H1 (cell line): Measurements from ENCODE around the gene ABCA13. TPM values are rescaled to one million over a fixed set of nuclear protein-coding genes. Genes with fewer than 3 reads are reported as not detected.

Source experiments
- CTCF ChIA-PET: fragments of 300-600 bp; sonication (Branson Sonifier 250); formaldehyde crosslinking; loops from one replicate; lab custom pipeline; 2021; ENCODE audit not compliant: partially characterized antibody; lab: Charles Lee
- POLR2A ChIA-PET: fragments of 300-600 bp; sonication (Branson Sonifier 250); formaldehyde crosslinking; loops from one replicate; lab custom pipeline; 2021; ENCODE audit warnings: inconsistent platforms; ENCODE audit not compliant: partially characterized antibody; lab: Charles Lee
- DNase-seq, 2 experiments: peaks; one replicate each; pipeline versions ENCODE4 v3.0.0 to v3.0.0-alpha.2; 2010 to 2022; ENCODE audit warnings: low spot score in 2 of 2, low read depth in 1 of 2, mixed read lengths in 1 of 2
- FAIRE-seq: peaks from 2 replicates; lab custom pipeline; 2011; peaks lifted over from hg19 to GRCh38; lab: Jason Lieb, UNC
- H2AFZ ChIP-seq: 2 replicates; pipeline ENCODE4 v1.8.1; 2012; ENCODE audit warnings: low read length, inconsistent platforms
- H2AK5ac ChIP-seq: 2 replicates; pipeline ENCODE4 v1.6.1; 2013; ENCODE audit warnings: low read depth, low read length
- H2BK120ac ChIP-seq: replicated peaks from 2 replicates; pipeline ENCODE3; 2013; ENCODE audit warnings: low read depth, low read length, inconsistent platforms
- H2BK12ac ChIP-seq: 2 replicates; pipeline ENCODE4 v1.6.1; 2013; ENCODE audit warnings: low read depth, low read length
- H2BK15ac ChIP-seq: 2 replicates; pipeline ENCODE4 v1.6.1; 2013; ENCODE audit warnings: low read length
- H2BK20ac ChIP-seq: 2 replicates; pipeline ENCODE4 v1.6.1; 2013; ENCODE audit warnings: low read length
- H2BK5ac ChIP-seq: 2 replicates; pipeline ENCODE4 v1.6.1; 2013; ENCODE audit warnings: low read depth, low read length
- H3K14ac ChIP-seq: 2 replicates; pipeline ENCODE4 v1.6.1; 2013; ENCODE audit warnings: inconsistent platforms; ENCODE audit not compliant: insufficient read length
- H3K18ac ChIP-seq: 2 replicates; pipeline ENCODE4 v1.6.1; 2013; ENCODE audit warnings: low read length; ENCODE audit errors: extremely low read depth
- H3K23ac ChIP-seq: 2 replicates; pipeline ENCODE4 v1.6.1; 2013; ENCODE audit warnings: inconsistent platforms; ENCODE audit not compliant: insufficient read length
- H3K23me2 ChIP-seq: 2 replicates; pipeline ENCODE4 v1.6.1; 2013; ENCODE audit warnings: low read depth, low read length
- H3K27ac ChIP-seq: 2 replicates; pipeline ENCODE4 v1.6.1; 2011; ENCODE audit warnings: low read depth, low read length, inconsistent platforms
- H3K27me3 ChIP-seq, 4 experiments: replicated peaks in 1 of 4; 1 replicate in 1 of 4; 2 replicates in 3 of 4; pipeline versions ENCODE4 v1.6.1 to v1.8.1; 2011 to 2013; ENCODE audit warnings: low read length in 3 of 4, mild to moderate bottlenecking in 3 of 4, inconsistent platforms in 2 of 4, mixed read lengths in 2 of 4, moderate library complexity in 1 of 4; ENCODE audit not compliant: control insufficient read depth in 3 of 4, insufficient read depth in 3 of 4; ENCODE audit errors: extremely low read depth in 1 of 4
- H3K36me3 ChIP-seq, 4 experiments: 2 replicates each; pipeline versions ENCODE4 v1.6.1 to v1.8.1; 2011 to 2013; ENCODE audit warnings: mild to moderate bottlenecking in 4 of 4, low read length in 3 of 4, moderate library complexity in 2 of 4, control low read depth in 1 of 4, inconsistent platforms in 1 of 4; ENCODE audit not compliant: insufficient read depth in 4 of 4, control insufficient read depth in 2 of 4
- H3K4ac ChIP-seq: replicated peaks from 2 replicates; pipeline ENCODE3; 2013; ENCODE audit warnings: low read length, low read depth, mixed read lengths, inconsistent platforms; ENCODE audit not compliant: insufficient read length
- H3K4me1 ChIP-seq, 4 experiments: replicated peaks in 1 of 4; 1 replicate in 1 of 4; 2 replicates in 3 of 4; pipeline versions ENCODE4 v1.6.1 to v1.8.1; 2011 to 2013; ENCODE audit warnings: low read length in 3 of 4, inconsistent platforms in 2 of 4, mixed read lengths in 1 of 4; ENCODE audit not compliant: insufficient read depth in 4 of 4, control insufficient read depth in 3 of 4
- H3K4me2 ChIP-seq, 2 experiments: 2 replicates each; pipeline versions ENCODE4 v1.6.1 to v1.8.1; 2011 to 2013; ENCODE audit warnings: low read depth in 2 of 2, low read length in 2 of 2, control low read depth in 1 of 2, inconsistent platforms in 1 of 2, mild to moderate bottlenecking in 1 of 2; ENCODE audit not compliant: insufficient read depth in 1 of 2
- H3K4me3 ChIP-seq, 4 experiments: fragments of 200-600, 300-600 bp in 1 of 4; sonication (generic), shearing (Covaris generic), sonication (Bioruptor Twin) in 1 of 4; 2 replicates each; pipeline versions ENCODE4 v1.5.1 to v1.8.1; 2011 to 2016; ENCODE audit warnings: low read length in 4 of 4, low read depth in 3 of 4, control low read depth in 2 of 4, inconsistent platforms in 2 of 4, mild to moderate bottlenecking in 2 of 4, mixed read lengths in 1 of 4, moderate library complexity in 1 of 4; ENCODE audit not compliant: insufficient read depth in 2 of 4; ENCODE audit errors: extremely low read depth in 1 of 4
- H3K56ac ChIP-seq: replicated peaks from 2 replicates; pipeline ENCODE3; 2013; ENCODE audit warnings: low read depth, mild to moderate bottlenecking, mixed read lengths, low read length, inconsistent platforms; ENCODE audit not compliant: insufficient read length
- H3K79me1 ChIP-seq: 2 replicates; pipeline ENCODE4 v1.6.1; 2013; ENCODE audit warnings: low read depth, low read length, control low read depth
- H3K79me2 ChIP-seq, 2 experiments: 2 replicates each; pipeline versions ENCODE4 v1.6.1 to v1.8.1; 2012 to 2013; ENCODE audit warnings: low read length in 2 of 2, mild to moderate bottlenecking in 2 of 2, inconsistent platforms in 1 of 2; ENCODE audit not compliant: insufficient read depth in 2 of 2, control insufficient read depth in 1 of 2
- H3K9ac ChIP-seq, 4 experiments: replicated peaks in 1 of 4; 1 replicate in 1 of 4; 2 replicates in 3 of 4; pipeline versions ENCODE4 v1.6.1 to v1.8.1; 2011 to 2013; ENCODE audit warnings: low read depth in 3 of 4, low read length in 3 of 4, control low read depth in 2 of 4, mild to moderate bottlenecking in 2 of 4, moderate library complexity in 2 of 4, inconsistent platforms in 1 of 4; ENCODE audit errors: extremely low read depth in 1 of 4
- H3K9me3 ChIP-seq, 2 experiments: 2 replicates each; pipeline versions ENCODE4 v1.6.1 to v1.8.1; 2012 to 2013; ENCODE audit warnings: mild to moderate bottlenecking in 2 of 2, moderate library complexity in 2 of 2, control low read depth in 1 of 2, inconsistent platforms in 1 of 2, low read depth in 1 of 2, low read length in 1 of 2, mixed read lengths in 1 of 2; ENCODE audit not compliant: insufficient read depth in 2 of 2
- H4K20me1 ChIP-seq, 2 experiments: replicated peaks in 1 of 2; 2 replicates each; pipeline versions ENCODE3 to v1.8.1; 2011 to 2013; ENCODE audit warnings: inconsistent platforms in 2 of 2, low read length in 2 of 2, mild to moderate bottlenecking in 1 of 2; ENCODE audit not compliant: insufficient read depth in 2 of 2, control insufficient read depth in 1 of 2
- H4K5ac ChIP-seq: 2 replicates; pipeline ENCODE4 v1.6.1; 2013; ENCODE audit warnings: low read length, low read depth, mixed read lengths, inconsistent platforms; ENCODE audit not compliant: insufficient read length
- H4K8ac ChIP-seq: 2 replicates; pipeline ENCODE4 v1.8.0; 2013; ENCODE audit warnings: mild to moderate bottlenecking, moderate library complexity, low read length, inconsistent platforms; ENCODE audit not compliant: insufficient read depth; ENCODE audit errors: extremely low read depth
- H4K91ac ChIP-seq: replicated peaks from 2 replicates; pipeline ENCODE3; 2013; ENCODE audit warnings: low read length, mixed read lengths, inconsistent platforms; ENCODE audit not compliant: insufficient read length
- CHD2 ChIP-seq: IDR thresholded peaks from 2 replicates; pipeline ENCODE4 v1.6.1; 2012; ENCODE audit warnings: low read length, improper control_type of control experiment
- E2F6 ChIP-seq: IDR thresholded peaks from 2 replicates; pipeline ENCODE4 v1.6.1; 2012; ENCODE audit warnings: inconsistent platforms
- HDAC6 ChIP-seq: IDR thresholded peaks from one replicate; pipeline ENCODE4 v1.7.1; 2012; ENCODE audit warnings: low read depth, mild to moderate bottlenecking, inconsistent platforms, low read length, moderate library complexity
- JUND ChIP-seq: IDR thresholded peaks from 2 replicates; pipeline ENCODE4 v1.6.1; 2011; ENCODE audit warnings: mild to moderate bottlenecking, improper control_type of control experiment, low read length
- KDM1A ChIP-seq: fragments of 200-600, 300-600 bp; sonication (generic); IDR thresholded peaks from 2 replicates; pipeline ENCODE4 v1.7.1; 2016; ENCODE audit warnings: mild to moderate bottlenecking, low read length, borderline replicate concordance
- MAX ChIP-seq: IDR thresholded peaks from 2 replicates; pipeline ENCODE4 v1.6.1; 2012; ENCODE audit warnings: inconsistent platforms
- POLR2AphosphoS5 ChIP-seq: IDR thresholded peaks from 2 replicates; pipeline ENCODE4 v1.6.1; 2011; ENCODE audit warnings: low read depth, low read length
- SIRT6 ChIP-seq: IDR thresholded peaks from one replicate; pipeline ENCODE4 v1.7.1; 2012; ENCODE audit warnings: low read length, inconsistent platforms
- SP1 ChIP-seq: IDR thresholded peaks from 2 replicates; pipeline ENCODE4 v1.6.1; 2011; ENCODE audit warnings: low read depth, low read length
- SP4 ChIP-seq: IDR thresholded peaks from 2 replicates; pipeline ENCODE4 v1.6.1; 2012; ENCODE audit warnings: low read length, inconsistent platforms
- ZNF274 ChIP-seq: IDR thresholded peaks from 2 replicates; pipeline ENCODE4 v1.7.0; 2012; ENCODE audit warnings: low read length, borderline replicate concordance; ENCODE audit errors: extremely low read depth
- WGBS, 2 experiments: shearing (Covaris generic) in 1 of 2; methylation state at CpG; one replicate each; pipeline versions ENCODE4 v1.1.6 to v1.1.7; 2013 to 2015; ENCODE audit warnings: low lambda C conversion rate in 2 of 2, mixed read lengths in 2 of 2, inconsistent platforms in 1 of 2, low coverage in 1 of 2, missing lambda C conversion rate in 1 of 2; ENCODE audit not compliant: insufficient replicate concordance in 2 of 2, insufficient coverage in 1 of 2, insufficient read length in 1 of 2; ENCODE audit errors: extremely low coverage in 1 of 2, missing lambda C conversion rate in 1 of 2; 5-methylcytosine and 5-hydroxymethylcytosine counted together
- polyA plus RNA-seq, 7 experiments: library from polyadenylated mRNA; depleted of rRNA in 3 of 7; stranded (reverse) in 5 of 7; unstranded in 2 of 7; fragments of >200 nt in 5 of 7; fragments of 200-250 nt in 2 of 7; gene quantifications; 1 replicate in 5 of 7; 2 replicates in 1 of 7; 4 replicates in 1 of 7; pipeline versions ENCODE4 v1.2.1 to v1.2.3, GENCODE V29; 2011 to 2013; ENCODE audit warnings: missing spikeins in 2 of 7, mixed read lengths in 2 of 7
- total RNA-seq: library from RNA; stranded (reverse); fragmentation: NEBNext Ultra II Directional; extraction: Animal tissue kit (Norgen Biotek cat#: 25700); gene quantifications from 2 replicates; pipeline ENCODE4 v1.2.1, GENCODE V29; 2021
- TF ChIP-seq, protein P1 (sequence below): IDR thresholded peaks from 2 replicates; pipeline ENCODE4 v1.6.1; 2012; ENCODE audit warnings: low read length, inconsistent platforms

ABCA13 gene
- total and polyA plus RNA-seq, 2 of the 8 experiments (the other 6 are each of a cell fraction or from before 2014, with no cell fraction given) = 0.07 to 0.09 TPM

DNA sequence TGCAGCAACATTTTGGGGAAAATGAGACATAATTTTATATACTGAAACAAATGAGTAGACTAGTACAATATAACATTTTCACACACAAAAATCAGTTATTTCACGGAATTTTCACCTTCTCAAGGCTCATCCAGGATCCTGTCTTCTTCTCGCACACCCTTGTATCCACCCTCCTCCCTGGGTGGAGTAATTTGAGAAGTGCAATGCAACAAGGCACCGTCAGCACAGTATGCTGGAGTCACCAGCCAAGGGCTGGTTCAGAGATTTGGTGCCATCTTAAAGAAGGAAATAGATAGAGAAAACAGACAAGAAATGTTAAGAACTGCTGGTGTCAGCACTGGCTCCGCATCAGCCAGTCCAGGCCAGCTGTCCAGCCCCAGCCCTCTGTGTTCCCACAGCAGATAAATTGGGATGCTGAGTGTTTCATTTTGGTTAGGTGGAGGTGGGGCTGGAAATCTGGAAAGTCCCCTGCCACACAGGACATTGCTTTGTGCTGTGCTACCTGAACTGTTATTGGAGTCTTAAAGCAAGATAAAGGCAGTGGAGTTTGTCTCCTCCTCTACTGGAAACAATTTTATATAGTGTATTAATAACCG is 176.1 kb downstream of the ABCA13 start:
- no peak overlapping the region for H3K27ac ChIP-seq
- H2BK15ac ChIP-seq = no peak overlapping the region
- FAIRE-seq = no peak
- H3K9me3 ChIP-seq = no peaks in the 10 kb centered on the region
- H2BK120ac ChIP-seq = no peak overlapping the region
- H3K4me3 ChIP-seq = no peak overlapping the region
- no peak overlapping the region for H3K4me2 ChIP-seq
- no peak overlapping the region for H3K4ac ChIP-seq
- H3K18ac ChIP-seq = no peak overlapping the region
- no peaks in the 10 kb centered on the region for H3K36me3 ChIP-seq
- ChIA-PET CTCF (no interaction called here), POLR2A (no interaction called here)
- H3K23me2 ChIP-seq = no peaks in the 10 kb centered on the region
- WGBS, 2 experiments = 88% methylated on average over 5 of the region's 5 CpGs; no CpG with 5 or more reads in 1 of the 2 experiments
- H3K79me1 ChIP-seq = no peaks in the 10 kb centered on the region
- no peak overlapping the region for H2AK5ac ChIP-seq
- H3K23ac ChIP-seq = no peak overlapping the region
- no peak overlapping the region for H4K91ac ChIP-seq
- H3K56ac ChIP-seq = no peak overlapping the region
- H2BK12ac ChIP-seq = no peak overlapping the region
- no peak overlapping the region for H3K9ac ChIP-seq
- H2BK5ac ChIP-seq = no peak overlapping the region
- no peak overlapping the region for H4K5ac ChIP-seq
- no peaks in the 10 kb centered on the region for H3K27me3 ChIP-seq
- no peak overlapping the region for H4K8ac ChIP-seq
- H4K20me1 ChIP-seq = no peaks in the 10 kb centered on the region
- no peak for TF ChIP-seq HDAC6
- TF ChIP-seq POLR2AphosphoS5 = no peak
- TF ChIP-seq, protein P1, sequence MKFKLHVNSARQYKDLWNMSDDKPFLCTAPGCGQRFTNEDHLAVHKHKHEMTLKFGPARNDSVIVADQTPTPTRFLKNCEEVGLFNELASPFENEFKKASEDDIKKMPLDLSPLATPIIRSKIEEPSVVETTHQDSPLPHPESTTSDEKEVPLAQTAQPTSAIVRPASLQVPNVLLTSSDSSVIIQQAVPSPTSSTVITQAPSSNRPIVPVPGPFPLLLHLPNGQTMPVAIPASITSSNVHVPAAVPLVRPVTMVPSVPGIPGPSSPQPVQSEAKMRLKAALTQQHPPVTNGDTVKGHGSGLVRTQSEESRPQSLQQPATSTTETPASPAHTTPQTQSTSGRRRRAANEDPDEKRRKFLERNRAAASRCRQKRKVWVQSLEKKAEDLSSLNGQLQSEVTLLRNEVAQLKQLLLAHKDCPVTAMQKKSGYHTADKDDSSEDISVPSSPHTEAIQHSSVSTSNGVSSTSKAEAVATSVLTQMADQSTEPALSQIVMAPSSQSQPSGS = no peak
- TF ChIP-seq JUND = no peak
- no peak for TF ChIP-seq ZNF274
- no peak for TF ChIP-seq CHD2
- TF ChIP-seq MAX = no peak
- TF ChIP-seq E2F6 = no peak
- TF ChIP-seq SIRT6 = no peak
- TF ChIP-seq SP4 = no peak
- no peak for TF ChIP-seq KDM1A
- no peak for TF ChIP-seq SP1
- no peak overlapping the region for H2BK20ac ChIP-seq
- H3K4me1 ChIP-seq = no peaks in the 10 kb centered on the region
- no peak for DNase-seq
- H2AFZ ChIP-seq = 0 out of 2 replicates have a peak overlapping the region, but pooled peaks have one; percentile 92
- H3K14ac ChIP-seq = no peak overlapping the region
- no peaks in the 10 kb centered on the region for H3K79me2 ChIP-seq
